HG02759 (cell line): Measurements from ENCODE around the gene CCDC181.
A peak's percentile ranks its signal among the peaks of the same experiment; 100 is the strongest.
"Not testable (repeated sequence)": the region's sequence is repeated elsewhere in the genome, so short reads cannot be mapped to it uniquely, and the experiment has no call there.

Experiments used
- ATAC-seq: cut with Tn5 transposase; IDR thresholded peaks from one replicate; pipeline ENCODE4 v1.9.1; 2021; ENCODE audit warnings: mild to moderate bottlenecking, moderate library complexity; ENCODE audit not compliant: unreplicated experiment

The CCDC181 gene

GRCh38 chr1:169402578-169402977, 24.7 kb downstream of the CCDC181 start:
- ATAC-seq = not testable (repeated sequence)

GRCh38 chr1:169395955-169396354, 31.3 kb downstream of the CCDC181 start:
- ATAC-seq = no peak

GRCh38 chr1:169392406-169392805, 34.9 kb downstream of the CCDC181 start:
- no peak for ATAC-seq

- peak; percentile 85 for ATAC-seq
Observed at GRCh38 chr1:169390303-169390702, 37.0 kb downstream of the CCDC181 start.

- ATAC-seq = no peak
Observed at GRCh38 chr1:169387399-169387798, 39.9 kb downstream of the CCDC181 start.

- no peak for ATAC-seq
Observed at GRCh38 chr1:169383449-169383848, 43.8 kb downstream of the CCDC181 start.

GRCh38 chr1:169381162-169381561, 46.1 kb downstream of the CCDC181 start:
- no peak for ATAC-seq

GRCh38 chr1:169371404-169371803, 55.9 kb downstream of the CCDC181 start:
- ATAC-seq = no peak

GRCh38 chr1:169368406-169368769, 58.9 kb downstream of the CCDC181 start:
- ATAC-seq = no peak

- ATAC-seq = peak; percentile 98
Observed at GRCh38 chr1:169367686-169368405, 59.4 kb downstream of the CCDC181 start, which contains the start of the genes BLZF1 and NME7. Gene BLZF1 (plus strand): TSS chr1:169368195. CDS start chr1:169369523, 1,328 bp downstream. Gene NME7 (minus strand): TSS chr1:169367797. CDS start chr1:169367710, 87 bp downstream.

GRCh38 chr1:169367096-169367685, 60.1 kb downstream of the CCDC181 start:
- no peak for ATAC-seq

- no peak for ATAC-seq
Observed at GRCh38 chr1:169364948-169365347, 62.3 kb downstream of the CCDC181 start.

- peak; percentile 36 for ATAC-seq
Observed at GRCh38 chr1:169363046-169363730, 64.1 kb downstream of the CCDC181 start.

- no peak for ATAC-seq
Observed at GRCh38 chr1:169361281-169361680, 66.0 kb downstream of the CCDC181 start.

- no peak for ATAC-seq
Observed at GRCh38 chr1:169360415-169360814, 66.9 kb downstream of the CCDC181 start.

GRCh38 chr1:169348383-169349036, 78.8 kb downstream of the CCDC181 start:
- no peak for ATAC-seq

- ATAC-seq = no peak
Observed at GRCh38 chr1:169347688-169348382, 79.4 kb downstream of the CCDC181 start.

- no peak for ATAC-seq
Observed at GRCh38 chr1:169346036-169346589, 81.2 kb downstream of the CCDC181 start.

GRCh38 chr1:169345511-169345910, 81.8 kb downstream of the CCDC181 start:
- no peak for ATAC-seq
